Duodenal mucosa (tissue), 2 donors: ENCODE measurements around the gene PCDHA2.
"Not testable (repeated sequence)": the region's sequence is repeated elsewhere in the genome, so short reads cannot be mapped to it uniquely, and the experiment has no call there.

Source experiments
- H3K27ac ChIP-seq: one replicate; pipeline ENCODE4 v1.7.0; 2013; ENCODE audit warnings: low read depth, low read length
- H3K27me3 ChIP-seq, 2 donors: one replicate each; pipeline ENCODE4 v1.7.0; 2013; ENCODE audit warnings: low read length in 2 of 2, control low read depth in 1 of 2; ENCODE audit not compliant: insufficient read depth in 2 of 2, control insufficient read depth in 1 of 2
- H3K36me3 ChIP-seq, 2 donors: one replicate each; pipeline ENCODE4 v1.7.0; 2013; ENCODE audit warnings: low read length in 2 of 2, control low read depth in 1 of 2; ENCODE audit not compliant: insufficient read depth in 2 of 2, control insufficient read depth in 1 of 2
- H3K4me1 ChIP-seq, 2 donors: one replicate each; pipeline ENCODE4 v1.7.0; 2013; ENCODE audit warnings: low read length in 2 of 2, control low read depth in 1 of 2; ENCODE audit not compliant: insufficient read depth in 2 of 2, control insufficient read depth in 1 of 2
- H3K4me3 ChIP-seq, 2 donors: one replicate each; pipeline ENCODE4 v1.7.0; 2013; ENCODE audit warnings: low read length in 2 of 2, low read depth in 1 of 2
- H3K9ac ChIP-seq, 2 donors: one replicate each; pipeline ENCODE4 v1.7.0; 2013; ENCODE audit warnings: low read length in 2 of 2, low read depth in 1 of 2
- H3K9me3 ChIP-seq, 2 donors: one replicate each; pipeline ENCODE4 v1.7.0; 2013; ENCODE audit warnings: low read length in 2 of 2, control low read depth in 1 of 2; ENCODE audit not compliant: control insufficient read depth in 1 of 2

The PCDHA2 gene

GRCh38 chr5:140795259-140795641 is 598 bp downstream of the PCDHA2 start:
- Histone ChIP-seq H3K4me1 (no peaks in the 10 kb centered on the region), H3K9me3 (peaks cover 24% of the 10 kb centered on the region in 2 donors), H3K4me3 (no peak overlapping the region), H3K9ac (no peak overlapping the region), H3K27me3 (no peaks in the 10 kb centered on the region), H3K36me3 (no peaks in the 10 kb centered on the region), H3K27ac (no peak overlapping the region)

- Histone ChIP-seq H3K4me3 (peak overlapping the region in 1 of 2 donors; percentile 19), H3K9me3 (peaks cover 24% of the 10 kb centered on the region in 2 donors)
- not testable (repeated sequence) for H3K36me3 ChIP-seq, H3K27me3 ChIP-seq, H3K4me1 ChIP-seq, H3K9ac ChIP-seq, H3K27ac ChIP-seq
Observed at GRCh38 chr5:140796072-140796717, 1.5 kb downstream of the PCDHA2 start.

GRCh38 chr5:140796718-140797095 is 2.1 kb downstream of the PCDHA2 start:
- peak overlapping the region in 1 of 2 donors; percentile 19 for H3K4me3 ChIP-seq
- H3K9ac ChIP-seq, result no peak overlapping the region
- H3K9me3 ChIP-seq, result peaks cover 24 to 28% of the 10 kb centered on the region in 2 donors
- H3K4me1 ChIP-seq, result no peaks in the 10 kb centered on the region
- H3K36me3 ChIP-seq, result no peaks in the 10 kb centered on the region
- no peak overlapping the region for H3K27ac ChIP-seq
- no peaks in the 10 kb centered on the region for H3K27me3 ChIP-seq

- H3K27ac ChIP-seq, result no peak within 1 kb of the TSS
- H3K9me3 ChIP-seq, result peaks cover 21 to 23% of the 10 kb centered on the region in 2 donors
- no peaks in the 10 kb centered on the region for H3K27me3 ChIP-seq
- H3K4me1 ChIP-seq, result no peaks in the 10 kb centered on the region
- H3K4me3 ChIP-seq, result peak within 1 kb of the TSS; percentile 6 to 23
- no peaks in the 10 kb centered on the region for H3K36me3 ChIP-seq
- no peak within 1 kb of the TSS for H3K9ac ChIP-seq
Observed at GRCh38 chr5:140800816-140801493, 6.3 kb downstream of the PCDHA2 start, which contains the start of gene PCDHA3. TSS of gene PCDHA3 (plus strand) at chr5:140801057.

- H3K4me3 ChIP-seq, result peak overlapping the region; percentile 6 to 23
- no peak overlapping the region for H3K27ac ChIP-seq
- H3K9ac ChIP-seq, result no peak overlapping the region
- no peaks in the 10 kb centered on the region for H3K4me1 ChIP-seq
- peaks cover 16 to 19% of the 10 kb centered on the region in 2 donors for H3K9me3 ChIP-seq
- H3K36me3 ChIP-seq, result no peaks in the 10 kb centered on the region
- H3K27me3 ChIP-seq, result no peaks in the 10 kb centered on the region
Observed at GRCh38 chr5:140801494-140801841, 6.8 kb downstream of the PCDHA2 start.

GRCh38 chr5:140802381-140802780 is 7.7 kb downstream of the PCDHA2 start:
- peaks cover 10 to 13% of the 10 kb centered on the region in 2 donors for H3K9me3 ChIP-seq
- H3K36me3 ChIP-seq, H3K4me1 ChIP-seq, H3K9ac ChIP-seq, H3K4me3 ChIP-seq, H3K27me3 ChIP-seq, H3K27ac ChIP-seq: not testable (repeated sequence)

- H3K4me3 ChIP-seq, result no peak overlapping the region
- no peaks in the 10 kb centered on the region for H3K36me3 ChIP-seq
- no peak overlapping the region for H3K27ac ChIP-seq
- no peak overlapping the region for H3K9ac ChIP-seq
- H3K27me3 ChIP-seq, result no peaks in the 10 kb centered on the region
- peaks cover 12 to 15% of the 10 kb centered on the region in 2 donors for H3K9me3 ChIP-seq
- H3K4me1 ChIP-seq, result no peaks in the 10 kb centered on the region
Observed at GRCh38 chr5:140802781-140803271, 8.2 kb downstream of the PCDHA2 start.

GRCh38 chr5:140806834-140807775 is 12.5 kb downstream of the PCDHA2 start, which contains the start of gene PCDHA4:
TSS of gene PCDHA4 (plus strand) at chr5:140807068.
- Histone ChIP-seq H3K27ac (no peak within 1 kb of the TSS), H3K9me3 (peaks cover 7 to 28% of the 10 kb centered on the region in 2 donors), H3K36me3 (no peaks in the 10 kb centered on the region), H3K9ac (no peak within 1 kb of the TSS), H3K27me3 (no peaks in the 10 kb centered on the region), H3K4me3 (peak within 1 kb of the TSS in 1 of 2 donors; percentile 48), H3K4me1 (no peaks in the 10 kb centered on the region)

- H3K27me3 ChIP-seq, H3K4me3 ChIP-seq, H3K9ac ChIP-seq, H3K27ac ChIP-seq, H3K36me3 ChIP-seq, H3K4me1 ChIP-seq: not testable (repeated sequence)
- H3K9me3 ChIP-seq, result peaks cover 9 to 16% of the 10 kb centered on the region in 2 donors
Observed at GRCh38 chr5:140808241-140808888, 13.7 kb downstream of the PCDHA2 start.
